Stimulated activated CD8-positive, alpha-beta memory T cell treated with anti-CD3 and anti-CD28 coated beads, Interleukin-7, amount 100 ng/mL, for 1 hour (primary cell): ENCODE results near the gene CNTN1.
"Not testable (repeated sequence)": the region's sequence is repeated elsewhere in the genome, so short reads cannot be mapped to it uniquely, and the experiment has no call there.

Source experiments
- DNase-seq, 2 donors: peaks; one replicate each; pipeline ENCODE4 v3.0.0-alpha.2; 2020; ENCODE audit warnings: low read depth in 2 of 2

Gene CNTN1

DNA sequence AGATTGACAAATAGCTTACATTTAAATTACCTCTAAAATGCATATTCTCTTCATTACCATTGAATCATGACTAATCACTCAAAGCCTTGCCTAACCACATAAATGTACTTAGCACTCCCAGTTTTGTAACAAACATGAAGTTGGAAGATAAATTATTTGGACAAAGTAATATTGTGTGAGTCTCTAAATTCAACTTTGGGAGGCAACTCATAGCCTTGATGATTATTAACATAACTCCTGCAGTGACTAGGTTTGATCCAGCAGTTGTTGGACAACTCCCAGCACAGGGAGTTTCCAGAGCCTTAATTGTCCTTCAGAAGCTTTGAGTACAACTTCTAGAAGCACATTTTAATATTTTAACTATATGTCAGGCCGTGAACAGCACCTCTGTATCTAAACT is 342.4 kb downstream of the CNTN1 start:
- DNase-seq, result no peak

DNA sequence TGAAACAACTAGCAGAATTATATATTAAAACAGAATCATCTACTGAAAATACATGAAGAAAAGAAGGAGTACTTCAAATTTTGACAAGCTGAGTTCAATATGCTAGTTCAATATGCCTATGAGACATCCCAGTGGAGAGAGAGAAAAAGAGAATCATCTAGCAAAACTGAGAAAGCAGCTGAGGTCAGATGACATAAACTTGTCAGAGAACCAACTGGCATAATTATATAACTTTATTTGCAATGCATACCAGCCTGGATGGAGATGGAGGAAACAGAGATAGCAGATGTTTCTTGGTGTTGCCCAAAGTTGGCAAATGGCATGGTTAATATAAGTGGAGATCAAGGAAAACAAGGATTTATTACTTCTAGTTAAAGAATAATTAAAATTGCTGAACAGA is 347.2 kb downstream of the CNTN1 start:
- no peak for DNase-seq

DNA sequence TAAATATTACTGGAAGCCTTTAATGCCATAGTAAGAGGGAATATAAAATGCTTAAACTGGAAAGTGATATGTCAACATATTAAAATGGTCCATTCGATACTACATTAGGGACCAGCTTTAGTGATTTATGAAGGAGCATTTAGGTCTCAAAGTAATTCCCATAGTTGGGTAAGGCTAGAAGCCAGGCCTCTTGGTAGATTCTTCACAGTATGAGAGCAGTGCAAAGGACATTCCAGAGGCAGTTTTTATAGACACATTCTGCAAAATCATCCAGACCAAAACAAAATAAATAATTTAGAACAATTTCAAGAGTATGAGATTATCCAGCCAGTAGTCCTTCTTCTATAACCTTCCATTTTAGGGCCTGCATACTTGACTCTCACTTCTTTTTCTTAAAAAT is 353.3 kb downstream of the CNTN1 start:
- no peak for DNase-seq

DNA sequence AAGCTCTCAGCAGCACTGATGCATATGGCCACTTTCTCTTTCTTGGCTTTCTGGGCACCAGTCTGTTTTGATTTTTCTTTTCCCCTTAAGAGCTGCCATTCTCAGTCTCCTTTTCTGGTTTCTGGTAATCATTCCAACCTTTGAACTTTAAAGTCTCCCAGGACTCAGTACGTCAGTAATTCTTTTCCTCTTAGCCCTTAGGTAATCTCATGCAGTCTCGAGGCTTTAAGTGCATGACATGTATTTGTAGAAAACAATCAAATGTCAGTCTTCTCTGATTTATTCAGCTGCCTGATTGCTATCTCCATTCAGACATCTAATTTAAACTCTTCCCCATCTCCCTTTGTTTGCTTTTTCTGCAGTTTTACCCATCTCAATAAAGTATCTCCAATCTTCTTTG is 356.8 kb downstream of the CNTN1 start:
- DNase-seq, result no peak

DNA sequence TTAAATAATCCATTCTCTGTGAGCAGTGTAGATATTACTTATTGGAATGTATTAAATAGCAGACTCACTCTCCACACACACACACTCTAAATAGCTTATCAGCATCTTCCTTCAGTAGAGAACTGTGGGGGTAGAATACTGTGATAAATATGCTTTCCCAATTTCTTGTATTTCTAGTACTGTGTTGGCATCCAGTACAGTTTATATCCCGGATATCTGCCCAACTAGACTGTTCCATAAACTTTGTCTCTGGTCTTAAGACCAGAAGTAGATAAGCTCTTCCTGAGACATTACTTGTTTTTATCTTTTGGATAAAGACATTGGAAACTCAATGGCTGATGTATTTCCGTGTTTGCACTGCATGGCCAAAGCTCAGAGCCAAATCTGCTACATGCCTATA is 359.7 kb downstream of the CNTN1 start:
- DNase-seq, result no peak

DNA sequence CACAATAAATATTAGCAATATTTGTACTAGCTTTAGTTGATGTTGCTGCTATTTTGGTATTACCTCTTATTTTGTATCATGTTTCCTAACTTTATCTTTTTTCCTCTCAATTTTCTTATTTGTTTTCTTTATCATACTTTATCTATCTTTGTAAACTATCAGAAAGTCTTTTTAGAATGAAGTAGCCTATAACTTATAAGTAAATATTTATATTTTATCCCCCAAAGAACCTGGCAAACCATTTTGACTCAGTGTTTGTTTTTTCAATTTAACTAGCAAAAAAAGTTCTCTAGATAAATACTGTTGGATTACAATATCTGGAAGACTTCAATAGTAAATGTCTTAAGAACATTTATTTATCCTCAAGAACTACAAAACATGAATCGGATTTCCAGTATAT is 360.2 kb downstream of the CNTN1 start:
- DNase-seq, result no peak

DNA sequence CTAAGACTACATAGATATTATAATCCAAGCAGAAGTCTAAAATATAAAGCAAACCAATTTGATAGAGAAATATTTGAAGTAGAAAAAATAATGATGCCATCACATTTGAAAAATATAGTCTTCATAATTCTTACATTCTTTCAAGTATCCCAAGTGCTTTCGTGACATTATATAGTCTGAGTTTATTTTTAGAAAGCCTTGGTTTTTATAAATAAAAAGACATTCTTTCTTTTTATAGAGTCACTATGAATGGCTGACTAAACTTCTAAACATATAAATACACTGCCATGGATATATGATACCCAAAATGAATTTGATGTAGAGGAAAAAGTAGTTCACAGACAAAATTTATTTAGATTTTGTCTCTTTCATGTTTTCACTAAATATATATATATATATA is 360.8 kb downstream of the CNTN1 start:
- no peak for DNase-seq

DNA sequence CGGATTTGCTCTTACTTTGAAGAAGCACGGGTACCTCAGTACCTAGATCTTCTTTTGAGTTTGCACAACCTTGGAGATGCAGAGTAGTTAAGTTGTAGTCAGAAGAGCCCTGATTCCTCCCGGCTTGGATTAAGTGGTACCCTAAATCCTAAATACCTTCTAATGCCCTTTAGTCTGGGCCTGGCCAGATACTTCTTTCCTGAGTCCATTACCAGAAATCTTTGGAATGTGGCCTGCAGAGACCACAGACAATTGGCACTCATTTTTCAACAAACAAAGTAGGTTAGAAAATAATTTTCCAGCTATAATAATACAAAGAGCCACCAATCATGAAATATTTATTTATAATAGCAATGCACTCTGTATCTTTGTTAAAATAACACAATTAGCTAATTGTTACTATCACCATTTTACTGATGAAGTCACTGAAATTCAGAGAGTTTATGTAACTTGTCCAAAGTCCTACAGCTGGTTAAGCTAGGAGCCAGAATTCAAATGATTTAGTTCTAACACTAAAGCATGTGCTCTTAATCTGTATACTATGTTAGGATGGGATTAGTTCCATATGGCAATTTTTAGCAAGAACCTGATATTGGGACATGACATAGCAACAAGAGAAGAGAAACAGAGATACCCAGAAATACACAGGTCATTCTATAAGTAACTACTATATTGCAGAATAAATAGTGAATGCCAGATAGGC is 363.8 kb downstream of the CNTN1 start:
- no peak for DNase-seq

DNA sequence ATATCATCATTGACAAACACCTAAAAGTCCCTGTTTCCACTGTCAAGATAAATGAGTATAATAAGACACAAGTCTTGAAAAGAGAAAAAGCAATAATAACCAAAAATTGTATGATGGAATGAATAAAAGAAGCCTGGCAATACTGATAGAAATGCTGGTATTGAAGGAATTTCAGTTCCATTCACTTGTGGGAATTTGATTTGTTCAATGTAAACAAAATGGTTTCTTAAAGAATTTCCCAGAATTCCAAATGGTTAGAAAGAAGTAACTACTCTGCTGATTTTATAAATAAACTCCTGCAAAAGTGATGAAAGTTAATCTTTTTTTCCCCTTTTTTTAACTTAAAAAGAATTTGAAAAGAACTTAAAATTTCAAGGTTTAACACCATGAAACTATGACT is 366.0 kb downstream of the CNTN1 start:
- DNase-seq, result no peak

DNA sequence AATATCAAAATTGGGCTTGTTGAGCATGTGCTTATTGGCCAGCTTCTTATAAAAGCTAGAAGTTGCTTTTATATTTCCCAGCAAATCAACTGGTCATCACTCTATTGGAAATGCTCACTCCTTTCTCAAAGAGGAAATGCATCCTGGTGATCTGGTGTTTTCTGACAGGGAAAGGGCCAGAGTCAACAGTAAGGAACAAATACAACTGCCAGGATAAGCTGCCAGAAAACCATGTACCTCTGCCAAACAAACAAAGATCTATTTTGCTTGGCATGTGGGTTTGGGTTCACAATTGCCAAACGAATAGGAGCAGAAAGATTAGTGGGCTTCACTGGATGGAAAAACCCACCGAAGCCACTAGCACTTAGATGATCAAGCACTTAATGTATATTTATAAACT is 369.0 kb downstream of the CNTN1 start:
- no peak for DNase-seq

DNA sequence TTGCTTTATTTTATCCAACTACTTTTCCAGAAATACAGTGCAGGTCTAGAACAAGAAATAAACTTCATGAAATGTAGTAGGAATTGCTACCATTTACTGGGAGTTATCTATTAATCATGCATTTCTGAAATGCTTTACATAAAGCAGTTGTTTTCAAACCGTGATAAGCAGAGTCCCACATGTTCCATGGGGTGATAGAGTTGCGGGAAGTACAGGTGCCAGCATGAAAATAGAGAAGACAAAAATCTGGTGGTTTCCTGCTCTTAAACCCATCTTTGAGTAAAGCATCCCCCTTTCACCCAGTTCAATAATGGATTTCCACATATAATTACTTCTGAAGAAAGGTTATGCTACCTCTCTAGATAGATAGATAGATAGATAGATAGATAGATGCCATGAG is 372.2 kb downstream of the CNTN1 start:
- no peak for DNase-seq

DNA sequence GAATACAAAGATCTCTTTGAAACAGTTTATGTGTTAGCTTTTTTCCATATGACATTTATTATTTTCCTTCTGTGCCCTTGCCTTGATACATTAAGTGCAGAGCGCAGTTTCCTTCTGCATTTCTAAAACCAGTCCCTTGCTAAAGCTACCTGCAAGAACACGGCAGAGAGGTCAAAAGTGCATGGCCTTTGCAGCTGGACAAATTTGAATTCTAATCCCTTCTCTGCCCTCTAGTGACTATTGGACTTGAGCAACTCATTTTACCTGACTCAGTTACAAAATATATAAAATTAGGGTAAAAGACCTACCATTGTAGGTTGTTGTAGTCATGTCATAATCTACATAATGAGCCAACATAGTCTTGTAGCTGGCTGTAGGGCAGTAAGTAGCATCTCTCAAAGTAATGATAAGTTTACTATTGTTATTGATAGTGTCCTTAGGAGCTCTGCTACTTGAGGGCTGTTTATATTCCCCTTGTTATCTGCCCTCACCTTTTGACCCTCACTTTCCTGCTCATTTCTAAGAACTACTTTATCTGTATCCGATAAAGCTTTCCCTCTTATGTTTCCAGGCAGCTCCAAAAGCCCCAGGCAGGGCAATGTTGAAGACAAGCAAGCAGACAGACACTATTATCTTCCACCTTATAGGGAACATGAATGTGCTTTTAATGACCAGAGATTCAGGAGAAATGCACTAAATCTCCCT is 375.9 kb downstream of the CNTN1 start:
- DNase-seq, result no peak

DNA sequence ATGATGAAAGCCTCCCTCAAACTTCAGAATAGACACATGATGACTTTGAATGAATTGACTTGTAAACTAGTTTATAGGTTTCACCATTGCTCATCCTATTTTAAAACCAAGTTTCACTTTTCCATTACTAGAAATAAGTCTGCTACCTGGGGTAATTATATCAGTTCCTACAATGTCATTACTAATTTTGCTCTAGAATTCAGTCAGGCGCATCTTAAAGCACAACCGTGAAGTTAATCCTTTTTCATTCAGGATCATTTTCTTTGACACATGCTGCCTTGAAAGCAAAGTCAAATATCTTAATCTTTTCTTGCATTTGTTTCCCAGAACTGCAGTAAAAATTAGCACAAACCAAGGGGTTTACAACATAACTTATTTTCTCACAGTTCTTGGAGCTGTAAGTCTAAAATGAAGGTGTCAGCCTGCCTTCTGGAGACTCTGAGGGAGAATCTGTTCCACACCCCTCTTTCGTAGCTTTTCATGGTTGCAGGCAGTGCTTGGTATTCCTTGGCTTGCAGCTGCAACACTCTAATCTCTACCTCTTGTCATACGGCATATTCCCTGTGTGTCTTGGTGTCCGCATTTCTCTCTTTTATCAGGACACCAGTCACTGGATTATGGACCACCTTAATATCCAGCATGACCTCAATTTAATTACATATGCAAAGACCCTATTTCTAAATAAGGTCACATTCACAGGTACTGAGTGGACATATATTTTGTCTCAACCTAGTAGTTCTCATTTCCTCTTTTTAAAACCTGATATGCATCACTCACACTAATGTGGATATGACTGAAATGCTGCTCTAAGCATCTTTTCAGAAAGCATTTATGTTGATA is 381.6 kb downstream of the CNTN1 start:
- DNase-seq, result no peak

DNA sequence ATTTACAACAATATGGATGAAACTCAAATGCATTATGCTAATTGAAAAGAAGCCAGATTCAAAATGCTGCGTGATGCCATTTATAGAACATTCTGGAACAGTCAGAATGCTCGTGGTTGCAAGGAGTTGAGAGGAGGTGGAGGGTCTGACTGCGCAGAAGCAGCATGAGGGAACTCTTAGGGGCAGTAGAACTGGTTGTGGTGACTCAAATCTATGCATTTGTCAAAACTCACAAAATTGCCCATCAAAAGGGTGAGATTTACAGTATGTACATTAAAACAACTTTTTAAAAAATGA is 382.2 kb downstream of the CNTN1 start:
- DNase-seq, result no peak

DNA sequence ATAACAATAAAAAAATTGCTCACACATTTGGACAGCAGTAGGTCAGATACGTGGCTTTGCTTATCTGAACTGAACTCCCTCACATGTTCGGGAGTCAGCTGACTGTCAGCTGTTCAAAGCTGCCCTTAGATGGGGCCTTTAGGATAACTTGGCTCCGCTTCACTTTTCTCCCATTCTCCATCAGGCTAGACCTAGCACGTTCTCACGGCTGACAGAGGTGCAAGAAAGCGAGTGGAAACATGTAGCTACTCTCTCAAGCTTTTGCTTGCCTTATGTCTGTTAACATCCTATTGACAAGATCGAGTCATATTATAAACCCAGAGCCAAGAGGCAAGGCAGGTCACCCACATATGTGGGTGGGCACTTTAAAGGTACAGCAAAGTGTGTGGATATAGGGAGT is 383.9 kb downstream of the CNTN1 start:
- no peak for DNase-seq

DNA sequence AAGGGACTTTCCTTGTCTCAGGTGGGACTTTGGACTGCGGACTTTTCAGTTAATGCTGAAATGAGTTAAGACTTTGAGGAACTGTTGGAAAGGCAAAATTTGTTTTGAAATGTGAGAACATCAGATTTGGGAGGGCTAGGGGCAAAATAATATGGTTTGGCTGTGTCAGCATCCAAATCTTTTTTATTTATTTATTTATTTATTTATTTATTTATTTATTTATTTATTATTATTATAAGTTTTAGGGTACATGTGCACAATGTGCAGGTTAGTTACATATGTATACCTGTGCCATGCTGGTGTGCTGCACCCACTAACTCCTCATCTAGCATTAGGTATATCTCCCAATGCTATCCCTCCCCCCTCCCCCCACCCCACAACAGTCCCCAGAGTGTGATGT is 389.0 kb downstream of the CNTN1 start:
- not testable (repeated sequence) for DNase-seq

DNA sequence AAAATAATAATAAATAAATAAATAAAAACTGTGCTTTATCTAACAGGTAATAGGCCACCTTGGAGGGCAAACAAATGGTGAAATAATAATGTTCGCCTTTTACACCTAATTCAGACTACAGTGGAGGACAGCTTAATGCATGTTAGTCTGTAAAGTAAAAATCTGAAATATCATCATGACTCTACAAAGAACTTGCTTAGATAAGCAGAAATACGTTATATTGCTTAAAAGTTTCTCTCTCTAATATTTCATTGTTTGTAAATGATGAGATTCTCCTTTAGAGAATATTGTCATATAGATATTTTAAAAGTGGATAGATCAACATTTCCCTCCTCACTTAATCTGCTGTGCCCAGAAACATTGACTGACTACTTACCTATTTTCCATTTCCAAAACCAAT is 397.2 kb downstream of the CNTN1 start:
- DNase-seq, result no peak

DNA sequence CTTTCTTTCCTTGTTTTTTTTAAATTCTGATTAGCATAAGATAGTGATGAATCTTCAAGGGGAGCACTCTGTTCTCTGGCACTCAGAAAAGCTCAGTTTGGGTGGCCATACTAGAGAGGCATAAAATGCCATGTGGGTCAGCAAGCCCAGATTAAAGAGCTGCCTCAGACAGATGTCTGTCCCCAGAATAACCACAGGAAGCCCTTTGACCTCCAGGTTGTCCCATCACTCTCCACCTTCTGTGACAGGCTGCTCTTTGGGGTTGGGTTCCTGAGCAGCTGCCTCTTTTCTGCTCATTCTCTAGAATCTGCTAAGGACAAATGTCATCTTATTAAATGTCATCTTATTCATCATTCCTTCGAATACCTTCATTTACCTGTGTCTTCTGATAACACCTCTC is 399.9 kb downstream of the CNTN1 start:
- no peak for DNase-seq

DNA sequence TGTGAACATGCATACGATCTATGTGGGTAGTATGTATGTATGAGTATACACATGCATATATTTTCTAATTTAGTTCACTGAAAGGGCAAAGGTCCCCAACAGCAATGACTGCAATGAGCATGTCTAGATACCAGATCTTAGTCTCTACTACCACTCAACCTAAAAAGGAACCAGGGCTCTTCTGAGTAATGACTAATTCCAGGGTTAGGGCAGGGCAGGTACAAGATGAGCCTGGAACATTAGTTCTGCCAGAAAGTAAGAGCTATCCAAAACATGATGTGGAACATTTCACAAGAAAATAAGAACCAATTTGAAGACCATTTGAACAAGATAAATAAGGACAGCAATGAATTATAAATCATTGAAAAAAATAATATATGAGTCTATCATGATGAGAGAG is 404.6 kb downstream of the CNTN1 start:
- no peak for DNase-seq

DNA sequence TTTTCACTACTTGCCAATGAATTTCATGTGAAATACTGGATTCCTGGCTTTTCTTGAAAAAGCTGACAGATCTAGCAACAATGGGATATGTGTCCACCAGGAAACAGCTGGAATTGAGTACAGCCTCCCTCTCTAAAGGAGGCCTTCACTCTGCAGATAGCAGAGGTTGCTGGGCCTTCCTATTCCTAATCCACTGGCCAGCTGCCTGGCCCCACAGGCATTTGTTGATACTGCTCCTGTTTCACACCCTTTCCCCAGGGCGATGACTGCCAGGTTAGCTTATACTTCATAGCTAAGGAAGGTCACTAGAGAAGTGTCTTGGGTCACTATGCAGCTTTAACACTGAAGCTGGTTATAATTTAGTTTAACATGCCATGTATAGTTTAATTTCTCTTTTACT is 408.3 kb downstream of the CNTN1 start:
- no peak for DNase-seq

DNA sequence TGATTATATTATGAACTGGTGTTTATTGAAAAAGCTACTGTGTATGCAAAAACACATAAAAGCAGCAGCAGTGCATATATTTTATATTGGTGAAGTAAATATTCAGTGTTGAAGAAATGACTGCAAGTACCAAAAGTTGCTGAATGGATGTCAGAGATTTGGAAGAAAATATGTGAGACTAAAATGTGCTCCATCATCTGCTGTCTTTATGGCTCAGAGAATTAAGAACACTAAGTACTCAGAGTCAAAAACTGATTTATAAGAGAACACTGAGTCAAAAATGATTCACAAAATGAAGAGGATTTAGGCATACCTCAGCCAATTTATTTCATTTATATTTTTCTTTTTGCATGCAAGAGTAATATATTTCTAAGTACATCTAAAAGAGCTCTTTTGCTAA is 409.6 kb downstream of the CNTN1 start:
- no peak for DNase-seq

DNA sequence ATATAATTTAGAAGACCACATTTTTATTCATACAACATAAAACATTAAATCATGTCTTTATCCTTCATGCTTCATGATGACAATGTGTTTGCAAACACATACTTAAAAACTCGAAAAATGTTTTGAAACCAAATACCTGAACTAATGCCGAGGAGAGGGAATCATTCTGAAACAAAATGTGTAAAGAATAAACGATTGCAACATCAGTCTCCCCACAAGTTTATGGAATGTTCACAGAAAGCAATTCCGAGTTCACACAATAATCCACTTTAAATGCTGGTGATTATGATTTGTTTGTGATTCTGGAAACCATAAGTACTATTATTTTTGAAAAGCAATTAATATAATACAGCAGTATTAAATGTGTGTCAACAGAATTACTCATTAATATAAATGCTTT is 411.4 kb downstream of the CNTN1 start:
- DNase-seq, result no peak

DNA sequence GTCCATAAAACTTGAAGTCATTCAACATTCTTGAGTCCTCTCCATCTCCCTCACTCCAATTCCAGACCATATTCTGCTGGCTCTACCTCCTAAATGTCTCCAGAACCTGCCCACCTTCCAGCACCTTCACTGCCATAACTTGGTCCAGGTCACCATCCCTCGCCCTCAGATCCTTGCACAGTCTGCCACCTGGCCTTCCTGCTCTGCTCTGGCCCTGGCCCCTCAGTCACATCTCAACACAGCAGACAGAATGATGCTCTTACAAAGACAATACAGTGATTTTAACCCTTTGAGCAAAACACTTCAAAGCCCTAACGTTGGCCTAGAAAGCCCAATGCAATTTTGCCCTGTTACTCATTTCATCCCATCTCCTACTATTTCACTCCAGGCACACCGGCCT is 414.1 kb downstream of the CNTN1 start:
- no peak for DNase-seq
